ENCODE results near the gene PLOD2.

DNA sequence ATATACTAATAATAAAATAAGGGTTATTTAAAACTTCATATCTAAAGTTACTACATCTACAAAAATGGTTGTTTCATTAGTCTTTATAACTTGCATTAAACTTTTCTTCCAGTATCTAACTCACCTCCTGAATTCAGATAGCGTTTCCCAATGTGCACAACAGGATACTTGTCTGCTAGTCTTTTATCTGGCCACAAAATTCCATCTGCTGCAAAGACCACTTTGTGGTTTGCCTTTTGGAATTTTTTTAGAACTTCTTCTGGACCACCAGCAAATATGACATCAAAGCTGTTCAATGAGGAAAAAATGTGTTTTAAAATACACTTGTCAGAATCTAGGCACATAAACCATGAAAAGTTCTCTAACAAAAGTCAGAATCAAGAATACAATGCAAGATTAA is 50.8 kb downstream of the PLOD2 start:
- TF ChIP-seq, protein P1, sequence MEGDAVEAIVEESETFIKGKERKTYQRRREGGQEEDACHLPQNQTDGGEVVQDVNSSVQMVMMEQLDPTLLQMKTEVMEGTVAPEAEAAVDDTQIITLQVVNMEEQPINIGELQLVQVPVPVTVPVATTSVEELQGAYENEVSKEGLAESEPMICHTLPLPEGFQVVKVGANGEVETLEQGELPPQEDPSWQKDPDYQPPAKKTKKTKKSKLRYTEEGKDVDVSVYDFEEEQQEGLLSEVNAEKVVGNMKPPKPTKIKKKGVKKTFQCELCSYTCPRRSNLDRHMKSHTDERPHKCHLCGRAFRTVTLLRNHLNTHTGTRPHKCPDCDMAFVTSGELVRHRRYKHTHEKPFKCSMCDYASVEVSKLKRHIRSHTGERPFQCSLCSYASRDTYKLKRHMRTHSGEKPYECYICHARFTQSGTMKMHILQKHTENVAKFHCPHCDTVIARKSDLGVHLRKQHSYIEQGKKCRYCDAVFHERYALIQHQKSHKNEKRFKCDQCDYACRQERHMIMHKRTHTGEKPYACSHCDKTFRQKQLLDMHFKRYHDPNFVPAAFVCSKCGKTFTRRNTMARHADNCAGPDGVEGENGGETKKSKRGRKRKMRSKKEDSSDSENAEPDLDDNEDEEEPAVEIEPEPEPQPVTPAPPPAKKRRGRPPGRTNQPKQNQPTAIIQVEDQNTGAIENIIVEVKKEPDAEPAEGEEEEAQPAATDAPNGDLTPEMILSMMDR (IDR thresholded peaks at IDR 0.05; ENCODE audit: low read length), result no peak
- TF ChIP-seq EZH2phosphoT487 (IDR thresholded peaks at IDR 0.05; ENCODE audit: low read length) (no peak), EZH2 (optimal IDR thresholded peaks at IDR 0.05; ENCODE audit: low read depth, low read length) (no peak)
